ENCODE results near the gene MC3R.
"Not testable (repeated sequence)": the region's sequence is repeated elsewhere in the genome, so short reads cannot be mapped to it uniquely, and the experiment has no call there.

MC3R gene

DNA sequence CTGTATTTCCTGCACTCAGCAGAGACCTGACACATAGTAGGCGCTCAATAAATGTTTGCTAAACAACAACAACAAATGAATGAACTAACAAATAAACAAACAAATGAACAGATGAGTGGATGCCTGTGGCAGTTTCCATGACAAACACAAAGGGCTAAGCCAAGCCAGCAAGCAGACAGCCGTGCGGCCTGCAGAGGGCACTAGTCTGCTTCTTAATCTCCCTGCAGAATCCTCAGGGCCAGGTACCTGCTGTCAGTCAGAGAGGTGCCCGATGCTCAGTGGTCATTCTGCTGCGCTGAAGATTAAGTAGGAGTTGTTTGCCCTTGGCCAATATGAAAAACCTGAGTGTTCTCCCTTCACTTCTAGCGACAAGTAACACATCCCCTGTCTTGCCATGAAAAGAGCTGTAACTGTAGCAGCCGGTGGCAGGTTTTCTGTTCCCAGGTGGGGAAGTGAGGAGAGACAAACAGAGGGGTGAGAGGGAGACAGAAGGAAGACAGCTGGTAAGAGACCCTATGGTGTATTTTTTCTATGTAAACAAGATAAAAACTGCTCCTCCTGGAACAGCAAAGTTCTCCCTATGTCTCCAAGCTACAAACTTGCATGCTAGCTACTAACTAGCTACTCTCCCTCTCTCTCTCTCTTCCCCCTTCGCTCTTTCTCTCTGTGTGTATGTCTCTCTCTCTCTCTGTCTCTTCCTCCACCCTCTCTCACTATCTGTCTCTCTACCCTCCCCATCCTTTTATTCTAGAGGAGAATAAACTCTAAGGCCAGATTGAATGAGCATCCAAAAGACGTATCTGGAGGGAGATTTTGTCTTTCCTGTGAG is at the start of gene MC3R:
TSS of gene MC3R (plus strand) at position 779 of the 829 bp plus-strand sequence. CDS start 112 bp downstream, outside the sequence.
- peak; percentile 5 for DNase-seq

- DNase-seq: no peak
These were observed 48.1 kb upstream of the MC3R start for GRCh38 chr20:56200456-56200855.

DNA sequence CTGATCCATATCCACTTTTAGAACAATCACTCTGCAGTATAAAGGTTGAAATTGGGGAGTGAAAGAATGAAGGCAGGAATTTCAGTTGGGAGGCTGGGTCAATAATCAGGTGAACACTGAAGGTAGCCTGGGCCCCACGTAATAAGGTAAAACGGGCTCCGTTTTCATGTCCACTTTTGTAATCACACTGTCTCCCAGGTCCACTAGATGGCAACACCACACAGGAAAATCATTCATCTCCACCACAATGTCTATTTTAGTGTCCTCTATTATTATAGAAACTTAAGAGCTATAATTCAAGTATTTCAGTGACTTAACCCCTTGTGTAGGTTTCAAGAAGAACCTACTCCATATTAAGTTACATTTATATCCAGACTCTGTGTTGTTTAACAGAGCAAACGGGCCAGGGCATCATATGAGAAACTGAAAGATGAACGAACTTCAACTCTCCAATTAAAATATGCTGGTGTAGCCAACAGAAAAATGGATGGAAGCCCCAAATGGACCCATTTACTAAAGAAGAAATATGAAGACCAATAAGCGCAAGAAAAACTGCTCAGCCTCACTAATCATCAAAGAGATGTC is 45.9 kb upstream of the MC3R start:
- no peak for DNase-seq

DNA sequence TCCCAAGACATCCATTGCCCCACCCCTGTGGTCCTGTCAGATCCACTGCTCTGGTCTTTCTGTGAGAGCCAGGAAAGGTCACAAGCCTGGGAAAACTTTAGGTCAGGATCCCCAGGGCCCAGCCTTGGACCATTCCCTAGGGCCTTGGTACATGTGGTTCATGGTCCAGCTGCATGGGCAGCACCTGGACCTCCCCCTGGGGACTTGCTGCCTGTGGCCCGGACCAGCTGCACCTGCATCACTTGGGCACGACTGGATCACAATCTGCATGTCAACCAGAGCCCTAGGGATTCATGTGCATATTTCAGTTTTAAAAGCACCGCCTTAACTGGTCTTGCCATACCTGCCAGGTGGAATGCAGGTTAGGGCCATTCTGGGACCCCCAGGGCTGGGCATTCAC is 44.3 kb upstream of the MC3R start:
- no peak for DNase-seq

- no peak for DNase-seq
These were observed 43.2 kb upstream of the MC3R start for GRCh38 chr20:56205346-56205745.

GRCh38 chr20:56207656-56208055 is 40.9 kb upstream of the MC3R start:
- no peak for DNase-seq

- no peak for DNase-seq
These were observed 40.4 kb upstream of the MC3R start for GRCh38 chr20:56208121-56208520.

GRCh38 chr20:56211051-56211450 is 37.5 kb upstream of the MC3R start:
- DNase-seq: no peak

DNA sequence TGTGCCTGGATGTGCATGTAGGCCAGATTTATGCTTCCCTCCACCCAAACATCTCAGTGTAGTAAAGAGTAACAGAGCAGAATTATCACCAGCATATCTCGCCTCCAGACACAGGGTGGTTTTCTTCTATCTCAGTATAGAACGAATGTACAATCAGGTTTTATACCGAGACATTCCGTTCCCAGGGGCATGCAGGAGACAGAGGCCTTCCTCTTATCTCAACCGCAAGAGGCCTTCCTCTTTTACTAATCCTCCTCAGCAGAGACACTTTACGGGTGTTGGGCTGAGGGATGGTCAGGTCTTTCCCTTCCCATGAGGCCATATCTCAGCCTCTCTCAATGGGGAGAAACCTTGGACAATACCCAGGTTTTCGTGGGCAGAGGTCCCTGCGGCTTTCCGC is 36.4 kb upstream of the MC3R start:
- DNase-seq: no peak

DNA sequence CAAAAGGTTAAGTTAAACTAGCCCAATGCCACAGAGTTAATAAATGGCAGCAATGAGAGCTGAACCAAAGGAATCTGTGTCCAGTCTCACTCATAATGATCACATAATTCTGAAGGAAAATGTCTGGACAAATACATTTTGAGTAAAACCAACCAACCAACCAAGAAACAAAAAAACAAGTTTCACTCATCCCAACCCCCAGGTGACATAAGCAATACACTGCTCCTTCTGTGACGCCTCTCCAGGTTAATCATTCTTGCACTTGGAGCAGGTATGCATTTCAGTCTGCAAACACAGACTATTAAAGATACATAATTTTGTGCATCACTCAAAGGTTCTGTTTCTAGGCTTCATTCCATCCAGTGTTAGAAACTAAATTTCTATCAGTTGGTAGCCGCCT is 35.2 kb upstream of the MC3R start:
- no peak for DNase-seq

GRCh38 chr20:56215115-56215514 is 33.4 kb upstream of the MC3R start:
- DNase-seq: no peak

- DNase-seq: no peak
These were observed 30.7 kb upstream of the MC3R start for GRCh38 chr20:56217829-56218228.

GRCh38 chr20:56221186-56221585 is 27.3 kb upstream of the MC3R start:
- DNase-seq: not testable (repeated sequence)

DNA sequence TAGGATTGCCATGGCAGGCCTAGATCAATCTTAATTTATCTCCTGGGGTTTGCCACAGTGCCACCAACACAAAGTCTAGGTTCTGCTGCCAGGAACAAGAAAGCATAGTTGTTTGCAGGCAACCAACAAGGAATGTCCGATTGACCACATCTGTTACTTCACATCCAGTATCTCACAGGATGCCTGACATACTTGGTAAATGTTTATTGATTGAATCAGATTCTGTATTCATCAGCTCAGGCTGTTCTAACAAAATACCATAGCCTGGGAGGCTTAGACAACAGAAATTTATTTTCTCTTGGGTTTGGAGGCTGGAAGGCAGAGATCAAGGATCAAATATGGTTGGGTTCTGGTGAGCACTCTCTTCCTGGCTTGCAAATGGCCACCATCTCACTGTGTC is 26.3 kb upstream of the MC3R start:
- no peak for DNase-seq

DNA sequence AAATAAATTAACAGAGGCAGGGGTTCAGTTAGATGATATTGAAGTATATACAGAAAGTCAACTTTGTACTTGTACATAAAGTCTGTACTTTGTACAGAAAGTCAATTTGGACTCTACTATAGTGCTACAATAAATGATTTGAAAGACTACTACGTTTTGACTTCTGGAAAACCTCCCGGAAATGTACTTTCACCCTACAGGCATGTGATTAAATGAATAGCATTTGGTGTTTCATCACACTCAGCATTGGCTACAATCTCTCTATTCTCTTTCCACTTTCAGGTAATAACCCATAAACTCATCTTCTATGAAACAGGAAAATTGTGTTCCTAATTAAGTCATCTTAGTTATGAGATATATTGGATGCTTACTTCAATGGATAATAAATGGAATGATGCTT is 25.6 kb upstream of the MC3R start:
- no peak for DNase-seq

DNA sequence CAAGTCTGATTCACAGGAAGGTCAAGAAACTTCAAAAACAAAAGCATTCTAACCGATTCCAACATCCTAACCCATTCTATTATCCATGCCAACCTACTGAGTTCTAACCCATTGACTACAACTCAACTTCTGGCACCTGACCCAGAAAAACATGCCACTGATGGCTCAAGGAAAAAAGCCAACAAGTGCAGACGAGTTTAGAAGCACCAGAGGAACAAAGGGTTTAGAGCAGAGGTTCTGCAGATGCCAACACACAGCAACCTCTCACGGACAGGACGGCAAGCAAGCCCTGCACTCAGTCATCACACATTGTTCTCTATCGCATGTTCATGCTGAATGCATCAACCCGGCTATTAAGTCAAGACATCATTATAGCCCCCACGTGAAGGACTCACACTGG is 25.2 kb upstream of the MC3R start:
- no peak for DNase-seq

DNA sequence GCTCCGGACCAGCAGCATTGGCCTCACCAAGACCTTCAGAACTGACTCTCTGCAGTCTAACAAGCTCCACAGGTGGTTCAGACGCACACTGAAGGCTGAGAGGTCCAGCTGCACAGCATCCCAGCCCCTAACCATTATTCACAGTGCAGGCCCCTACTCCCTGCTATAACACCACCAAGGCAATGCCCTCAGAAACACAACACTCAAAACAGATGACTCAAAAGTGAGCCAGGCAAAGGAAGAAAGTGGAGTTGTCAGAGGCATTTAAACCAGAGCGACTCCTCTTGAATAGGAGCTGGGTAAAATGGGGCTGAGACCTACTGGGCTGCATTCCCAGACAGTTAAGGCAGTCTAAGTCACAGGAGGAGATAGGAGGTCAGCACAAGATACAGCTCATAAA is 20.5 kb upstream of the MC3R start:
- DNase-seq: no peak

DNA sequence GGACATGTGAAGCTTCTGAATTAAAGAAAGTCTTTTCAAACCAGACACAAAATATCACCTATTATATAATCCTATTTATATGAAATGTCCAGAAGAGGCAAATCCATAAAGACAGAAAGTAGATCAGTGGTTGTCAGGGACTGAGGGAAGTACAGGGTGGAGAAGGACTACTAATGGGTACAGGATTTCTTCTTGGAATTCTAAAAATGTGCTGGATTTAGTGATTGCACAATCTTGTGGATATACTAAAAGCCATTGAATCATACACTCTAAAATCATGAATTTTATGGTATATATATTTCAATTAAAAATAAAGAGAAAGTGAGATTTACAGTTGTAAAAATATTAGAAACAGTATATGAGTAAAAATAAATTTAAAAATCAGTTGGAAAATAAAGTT is 18.7 kb upstream of the MC3R start:
- no peak for DNase-seq

DNA sequence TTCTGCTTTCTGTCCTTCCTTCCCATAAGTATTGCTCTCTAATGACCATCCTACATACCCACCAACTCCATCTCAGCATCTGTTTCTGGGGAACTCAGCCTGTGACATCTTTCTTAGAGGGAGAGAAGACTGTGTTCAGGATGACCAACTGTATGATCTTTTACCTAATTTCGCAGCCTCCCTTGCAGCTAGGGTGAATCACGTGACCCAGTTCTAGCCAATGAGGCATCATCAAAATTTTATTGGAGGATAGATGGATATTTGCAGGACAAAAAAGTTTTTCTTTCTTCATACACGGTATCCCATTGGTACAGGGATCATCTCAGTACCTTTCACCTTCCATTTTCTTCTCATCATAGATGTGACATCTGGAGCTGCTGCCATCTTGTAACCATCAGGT is 14.4 kb upstream of the MC3R start:
- DNase-seq: no peak

GRCh38 chr20:56237335-56237734 is 11.2 kb upstream of the MC3R start:
- DNase-seq: no peak

- DNase-seq: no peak
These were observed 4.3 kb upstream of the MC3R start for GRCh38 chr20:56244259-56244658.

GRCh38 chr20:56245761-56246160 is 2.8 kb upstream of the MC3R start:
- DNase-seq: no peak

DNA sequence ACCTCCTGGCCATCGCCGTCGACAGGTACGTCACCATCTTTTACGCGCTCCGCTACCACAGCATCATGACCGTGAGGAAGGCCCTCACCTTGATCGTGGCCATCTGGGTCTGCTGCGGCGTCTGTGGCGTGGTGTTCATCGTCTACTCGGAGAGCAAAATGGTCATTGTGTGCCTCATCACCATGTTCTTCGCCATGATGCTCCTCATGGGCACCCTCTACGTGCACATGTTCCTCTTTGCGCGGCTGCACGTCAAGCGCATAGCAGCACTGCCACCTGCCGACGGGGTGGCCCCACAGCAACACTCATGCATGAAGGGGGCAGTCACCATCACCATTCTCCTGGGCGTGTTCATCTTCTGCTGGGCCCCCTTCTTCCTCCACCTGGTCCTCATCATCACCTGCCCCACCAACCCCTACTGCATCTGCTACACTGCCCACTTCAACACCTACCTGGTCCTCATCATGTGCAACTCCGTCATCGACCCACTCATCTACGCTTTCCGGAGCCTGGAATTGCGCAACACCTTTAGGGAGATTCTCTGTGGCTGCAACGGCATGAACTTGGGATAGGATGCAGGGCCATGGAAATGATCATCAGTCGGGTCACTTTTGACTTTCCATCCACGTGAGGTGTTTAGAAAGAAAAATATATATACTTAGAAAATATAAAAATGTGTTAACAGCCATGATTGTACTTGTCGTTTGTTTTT is 868 bp downstream of the MC3R start:
- DNase-seq: no peak

DNA sequence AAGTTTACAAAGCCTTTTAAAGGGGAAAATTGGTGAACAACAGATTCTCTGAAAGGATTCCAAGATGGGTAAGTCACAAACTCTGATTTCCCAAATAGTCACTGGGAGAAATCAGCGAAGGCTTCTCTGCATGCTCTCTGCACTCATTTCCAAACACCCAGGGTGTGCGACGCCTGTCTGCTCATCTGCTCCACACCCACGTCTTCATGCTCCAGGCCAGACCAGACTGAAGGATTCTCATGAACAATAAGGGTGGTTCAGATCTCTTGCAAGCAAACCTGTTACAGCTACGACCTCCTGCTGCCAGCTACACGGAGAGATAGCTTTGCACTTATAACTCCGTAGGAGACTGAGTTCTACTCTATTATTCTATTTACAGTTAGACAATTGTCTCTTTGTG is 1.4 kb downstream of the MC3R start:
- no peak for DNase-seq
